Measurements from ENCODE around the gene MOB2. TPM values are rescaled to one million over a fixed set of nuclear protein-coding genes. Genes with fewer than 3 reads are reported as not detected.
A peak's percentile ranks its signal among the peaks of the same experiment; 100 is the strongest.

Gene MOB2
- total RNA-seq, 1 donor from 2014 or later: 22.6 TPM

DNA sequence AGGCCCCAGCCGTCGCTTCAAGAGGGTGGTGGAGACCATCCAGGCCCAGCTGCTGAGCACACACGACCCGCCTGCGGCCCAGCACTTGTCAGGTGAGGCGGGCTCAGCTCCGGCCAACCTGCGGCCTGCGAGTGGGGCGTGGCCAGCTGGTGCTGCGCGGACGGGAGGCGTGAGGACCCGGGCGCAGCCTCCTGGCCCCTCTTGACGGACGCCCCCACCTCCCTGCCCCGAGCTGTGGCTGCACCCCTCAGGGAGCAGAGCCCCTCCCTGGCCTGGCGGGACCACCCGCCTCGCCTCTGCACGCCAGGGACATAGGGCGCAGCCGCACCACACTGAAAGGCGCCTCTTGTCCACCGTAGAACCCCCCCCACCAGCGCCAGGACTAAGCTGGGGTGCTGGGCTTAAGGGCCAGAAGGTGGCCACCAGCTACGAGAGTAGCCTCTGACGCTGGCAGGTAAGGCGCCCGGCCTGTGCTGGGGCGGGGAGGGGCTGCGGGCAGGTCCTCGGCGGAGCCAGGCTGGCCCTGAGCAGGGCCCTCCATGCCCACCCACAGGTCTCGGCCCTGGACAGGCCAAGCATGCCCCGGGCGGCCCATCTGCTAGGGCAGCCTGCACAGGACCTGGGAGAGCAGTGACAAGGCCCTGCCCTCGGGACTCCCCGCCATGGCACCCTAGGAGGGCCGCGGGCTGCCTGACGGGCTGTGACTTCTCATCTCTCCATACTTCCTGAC is 29.8 kb downstream of the MOB2 start:
- Mint-ChIP-seq H3K27me3 (ENCODE audit: insufficient read depth) (no peaks in the 10 kb centered on the region), H3K4me1 (ENCODE audit: low read depth) (no peaks in the 10 kb centered on the region), H3K36me3 (ENCODE audit: low read depth) (no peaks in the 10 kb centered on the region), H3K9me3 (no peaks in the 10 kb centered on the region), H3K4me3 (no peak overlapping the region), H3K27ac (no peak overlapping the region)
- intact Hi-C loops (cut with micrococcal nuclease): no loop called here
- DNase-seq (ENCODE audit: low spot score): no peak

DNA sequence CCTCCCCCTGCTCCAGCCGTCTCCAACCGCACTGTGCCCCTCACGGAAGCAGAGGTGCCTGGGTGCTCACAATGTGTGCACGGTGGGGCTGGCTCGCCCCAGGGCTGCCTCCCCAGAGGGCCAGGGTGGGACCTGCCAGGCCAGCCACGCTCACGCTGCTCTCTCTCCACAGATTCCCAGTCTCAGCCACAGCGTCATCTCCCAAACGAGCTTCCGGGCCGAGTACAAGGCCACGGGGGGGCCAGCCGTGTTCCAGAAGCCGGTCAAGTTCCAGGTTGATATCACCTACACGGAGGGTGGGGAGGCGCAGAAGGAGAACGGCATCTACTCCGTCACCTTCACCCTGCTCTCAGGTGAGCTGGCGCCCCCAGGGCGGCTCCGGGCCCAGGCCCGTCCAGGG is 30.4 kb downstream of the MOB2 start:
- Mint-ChIP-seq H3K27me3 (ENCODE audit: insufficient read depth) (no peaks in the 10 kb centered on the region), H3K4me3 (no peak overlapping the region), H3K27ac (no peak overlapping the region), H3K9me3 (no peaks in the 10 kb centered on the region), H3K4me1 (ENCODE audit: low read depth) (no peaks in the 10 kb centered on the region), H3K36me3 (ENCODE audit: low read depth) (no peaks in the 10 kb centered on the region)
- intact Hi-C loops (cut with micrococcal nuclease): no loop called here
- DNase-seq (ENCODE audit: low spot score): no peak

DNA sequence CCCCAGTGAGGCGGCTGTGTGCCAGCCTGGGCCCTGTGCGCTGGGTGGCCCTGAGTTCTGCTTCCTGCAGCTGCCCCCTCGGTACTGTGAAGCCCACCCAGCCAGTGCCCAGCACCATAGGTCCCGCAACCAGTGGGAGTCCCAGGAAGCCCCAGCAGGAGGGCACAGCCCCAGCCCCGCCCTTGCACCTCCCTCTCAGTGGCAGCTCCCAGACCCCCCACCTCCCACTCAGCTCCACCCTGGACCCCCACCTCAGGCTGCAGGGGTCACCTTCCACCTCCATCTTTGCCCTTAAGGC is 30.9 kb downstream of the MOB2 start:
- H3K36me3 Mint-ChIP-seq (ENCODE audit: low read depth): no peaks in the 10 kb centered on the region
- no peak overlapping the region for H3K4me3 Mint-ChIP-seq
- H3K9me3 Mint-ChIP-seq: no peaks in the 10 kb centered on the region
- DNase-seq (ENCODE audit: low spot score): no peak
- no peaks in the 10 kb centered on the region for H3K4me1 Mint-ChIP-seq (ENCODE audit: low read depth)
- intact Hi-C loops (cut with micrococcal nuclease): no loop called here
- no peaks in the 10 kb centered on the region for H3K27me3 Mint-ChIP-seq (ENCODE audit: insufficient read depth)
- H3K27ac Mint-ChIP-seq: no peak overlapping the region

DNA sequence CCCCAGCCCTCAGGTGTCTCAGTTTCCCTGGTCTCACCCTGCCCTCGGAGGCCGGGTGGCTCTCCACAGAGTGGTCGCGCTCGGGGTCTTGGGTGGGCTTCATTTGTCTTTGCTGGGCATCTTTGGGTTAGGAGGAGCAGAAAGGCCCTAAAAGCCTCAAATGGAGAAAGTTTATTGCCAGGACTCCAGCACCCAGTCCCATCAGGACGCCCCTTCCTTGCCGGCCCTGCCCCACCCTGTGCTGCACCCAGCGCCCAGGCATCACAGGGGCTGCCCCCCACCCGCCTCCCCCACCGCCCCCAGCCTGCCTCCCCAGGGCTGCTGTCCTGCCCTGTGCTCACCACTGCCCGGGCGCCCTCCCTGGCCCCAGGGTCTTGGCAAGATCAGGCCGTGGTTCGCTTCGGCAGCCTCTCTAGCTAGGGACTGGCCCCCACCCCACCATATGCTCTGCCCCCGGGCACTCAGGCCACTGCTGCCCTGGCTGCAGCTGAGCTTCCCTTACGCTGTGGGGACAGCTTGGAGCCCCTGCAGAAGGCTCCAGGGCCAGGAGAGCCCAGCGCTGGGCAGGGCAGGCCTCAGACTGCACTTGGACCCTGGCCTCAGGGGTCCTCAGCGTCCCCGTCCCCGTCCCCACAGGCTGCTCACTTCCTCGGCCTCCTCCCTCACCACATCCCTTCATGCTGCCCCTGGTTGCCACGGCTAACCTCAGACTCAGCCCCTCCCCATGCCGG is 31.4 kb downstream of the MOB2 start:
- intact Hi-C loops (cut with micrococcal nuclease): no loop called here
- Mint-ChIP-seq H3K27ac (no peak overlapping the region), H3K4me1 (ENCODE audit: low read depth) (no peaks in the 10 kb centered on the region), H3K4me3 (no peak overlapping the region), H3K9me3 (no peaks in the 10 kb centered on the region), H3K27me3 (ENCODE audit: insufficient read depth) (no peaks in the 10 kb centered on the region), H3K36me3 (ENCODE audit: low read depth) (no peaks in the 10 kb centered on the region)
- no peak for DNase-seq (ENCODE audit: low spot score)

DNA sequence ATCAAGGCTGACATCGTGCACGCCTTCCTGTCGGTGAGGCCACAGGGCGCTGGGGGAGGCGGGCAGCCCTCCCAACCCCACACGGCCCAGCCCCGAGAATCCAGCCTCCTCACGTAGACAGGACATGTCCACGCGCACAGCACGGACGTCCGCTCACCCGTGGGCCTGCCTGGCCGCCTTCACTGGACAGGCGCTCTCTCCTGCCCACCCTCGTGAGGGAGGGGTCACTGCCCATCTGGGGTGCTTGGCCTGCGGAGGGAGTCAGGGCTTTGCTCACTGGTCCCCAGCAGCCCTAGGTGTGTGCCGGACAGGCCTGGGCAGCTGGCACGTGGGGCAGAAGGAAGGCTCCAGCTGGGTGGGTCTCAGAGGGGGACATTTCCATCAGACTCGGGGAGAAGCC is 32.0 kb downstream of the MOB2 start:
- Mint-ChIP-seq H3K4me3 (no peak overlapping the region), H3K27me3 (ENCODE audit: insufficient read depth) (no peaks in the 10 kb centered on the region), H3K9me3 (no peaks in the 10 kb centered on the region), H3K27ac (no peak overlapping the region), H3K4me1 (ENCODE audit: low read depth) (no peaks in the 10 kb centered on the region), H3K36me3 (ENCODE audit: low read depth) (no peaks in the 10 kb centered on the region)
- DNase-seq (ENCODE audit: low spot score): no peak
- intact Hi-C loops (cut with micrococcal nuclease): no loop called here

DNA sequence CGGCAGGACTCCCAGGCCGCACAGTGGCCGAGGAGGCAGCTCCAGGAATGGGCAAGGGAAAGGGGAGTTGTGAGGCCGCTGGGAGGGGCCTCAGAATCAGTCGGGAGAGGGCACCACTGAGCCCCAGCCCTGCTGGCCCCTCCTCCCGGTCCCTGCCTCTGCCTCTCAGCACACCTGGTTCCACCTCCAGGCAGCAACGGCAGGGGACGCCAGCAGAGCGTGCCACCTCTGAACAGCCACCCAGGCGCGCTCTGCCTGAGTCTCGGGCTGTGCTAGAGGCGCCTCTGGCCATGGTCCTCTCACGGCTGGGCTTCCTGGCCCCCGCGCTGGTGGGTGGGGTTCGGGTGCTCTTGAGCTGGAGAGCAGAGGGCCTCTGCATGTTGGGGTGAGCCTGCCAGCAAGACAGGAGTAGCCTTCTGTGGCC is 33.0 kb downstream of the MOB2 start:
- Mint-ChIP-seq H3K36me3 (ENCODE audit: low read depth) (no peaks in the 10 kb centered on the region), H3K4me3 (no peak overlapping the region), H3K27ac (no peak overlapping the region), H3K4me1 (ENCODE audit: low read depth) (no peaks in the 10 kb centered on the region), H3K9me3 (no peaks in the 10 kb centered on the region), H3K27me3 (ENCODE audit: insufficient read depth) (no peaks in the 10 kb centered on the region)
- intact Hi-C loops (cut with micrococcal nuclease): loop anchor here (1.0 kb wide), 1 partner anchor 121 kb away; no protein-coding TSS in a partner anchor
- DNase-seq (ENCODE audit: low spot score): peak; percentile 28

DNA sequence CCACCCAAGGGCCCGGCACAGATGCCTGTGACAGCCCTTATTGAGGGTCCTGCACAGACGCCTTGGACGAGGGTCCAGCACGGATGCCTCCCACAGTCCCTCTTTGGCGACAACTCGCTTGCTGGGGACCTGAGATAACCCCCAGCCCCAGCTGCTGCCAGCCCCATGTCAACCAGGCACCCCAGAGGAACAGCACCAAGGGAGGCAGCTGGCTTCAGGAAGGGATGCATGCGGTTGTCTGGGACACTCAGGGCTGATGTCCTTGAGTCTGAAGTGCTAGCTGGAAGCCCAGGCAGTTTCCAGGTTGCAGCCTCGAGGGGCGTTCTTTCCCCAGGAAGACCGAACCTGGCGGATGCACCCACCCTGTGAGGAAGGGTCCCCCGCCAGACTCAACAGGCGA is 33.8 kb downstream of the MOB2 start:
- no peaks in the 10 kb centered on the region for H3K9me3 Mint-ChIP-seq
- H3K4me1 Mint-ChIP-seq (ENCODE audit: low read depth): no peaks in the 10 kb centered on the region
- no peaks in the 10 kb centered on the region for H3K36me3 Mint-ChIP-seq (ENCODE audit: low read depth)
- H3K4me3 Mint-ChIP-seq: no peak overlapping the region
- DNase-seq (ENCODE audit: low spot score): no peak
- H3K27ac Mint-ChIP-seq: no peak overlapping the region
- H3K27me3 Mint-ChIP-seq (ENCODE audit: insufficient read depth): no peaks in the 10 kb centered on the region
- intact Hi-C loops (cut with micrococcal nuclease): loop anchor here (1.0 kb wide), 1 partner anchor 122 kb away; no protein-coding TSS in a partner anchor

DNA sequence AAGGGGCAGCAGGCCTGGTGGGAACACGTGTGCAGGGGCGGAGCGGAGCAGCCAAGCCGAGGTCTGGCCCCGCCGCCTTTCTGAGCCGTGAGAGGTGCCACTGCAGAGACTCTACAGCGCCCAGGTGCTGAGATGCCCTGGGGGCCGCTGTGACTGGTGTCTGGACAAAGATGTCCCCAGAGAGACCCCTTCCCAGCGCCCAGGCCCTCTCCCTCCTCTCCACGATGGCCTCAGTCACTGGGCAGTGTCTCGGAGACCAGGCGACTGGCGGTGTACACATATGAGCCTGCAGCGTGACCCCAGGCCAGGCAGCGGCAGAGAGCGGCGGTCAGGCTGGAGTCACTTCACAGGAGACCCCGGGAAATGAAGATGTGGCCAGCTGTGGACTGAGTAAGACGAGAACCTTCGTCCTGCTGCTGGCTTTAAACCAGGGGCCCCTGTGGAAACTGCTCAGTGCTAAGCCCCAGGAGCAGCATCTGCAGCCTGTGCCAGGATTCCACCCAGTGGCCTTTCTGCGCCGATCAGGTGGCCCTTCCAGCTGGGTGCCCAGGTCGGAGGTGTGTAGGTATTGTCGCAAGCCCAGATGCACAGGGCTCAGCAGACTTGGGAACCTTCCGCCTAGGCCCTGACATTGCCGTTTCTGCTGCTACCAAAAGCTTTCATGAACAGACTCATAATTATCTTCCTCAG is 34.7 kb downstream of the MOB2 start:
- Mint-ChIP-seq H3K27me3 (ENCODE audit: insufficient read depth) (no peaks in the 10 kb centered on the region), H3K4me3 (no peak overlapping the region), H3K9me3 (no peaks in the 10 kb centered on the region), H3K36me3 (ENCODE audit: low read depth) (no peaks in the 10 kb centered on the region), H3K4me1 (ENCODE audit: low read depth) (no peaks in the 10 kb centered on the region), H3K27ac (no peak overlapping the region)
- no peak for DNase-seq (ENCODE audit: low spot score)
- intact Hi-C loops (cut with micrococcal nuclease): no loop called here

DNA sequence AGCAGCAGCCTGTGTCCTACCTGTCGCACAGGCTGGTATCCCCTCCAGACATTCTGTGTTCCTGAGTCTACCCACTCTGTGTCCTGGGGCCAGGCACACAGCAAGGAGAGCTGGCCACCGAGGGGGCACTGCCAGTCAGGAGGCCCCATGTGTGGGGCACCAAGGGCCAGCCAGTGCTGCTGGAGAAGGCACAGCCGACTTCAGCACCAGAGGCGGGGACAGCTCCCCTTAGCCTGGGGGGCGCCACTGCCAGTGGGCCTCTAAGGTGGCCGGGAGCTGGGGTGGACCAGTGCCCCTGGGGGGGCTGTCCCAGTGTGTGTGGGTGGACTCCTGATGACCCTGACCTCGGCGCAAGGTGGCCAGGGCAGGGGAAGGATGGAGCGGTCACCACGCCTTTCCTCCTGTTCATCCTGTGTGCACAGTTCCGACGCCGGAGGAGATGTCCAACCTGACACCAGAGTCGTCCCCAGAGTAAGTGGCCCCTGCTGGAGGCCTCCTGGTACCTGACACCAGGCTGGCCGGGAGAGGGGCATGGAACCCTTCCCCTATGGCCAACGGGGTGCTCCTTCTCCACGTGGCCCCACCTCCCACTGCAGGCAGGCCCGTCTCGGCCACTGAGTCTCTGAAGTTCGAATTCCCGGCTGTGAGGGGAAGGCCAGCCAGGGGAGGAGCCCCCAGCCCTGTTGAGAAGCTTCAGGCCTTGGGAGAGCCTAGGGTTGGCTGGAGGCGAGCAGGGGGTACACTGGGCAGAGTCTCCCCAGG is 35.4 kb downstream of the MOB2 start:
- intact Hi-C loops (cut with micrococcal nuclease): no loop called here
- Mint-ChIP-seq H3K27ac (no peak overlapping the region), H3K9me3 (no peaks in the 10 kb centered on the region), H3K36me3 (ENCODE audit: low read depth) (no peaks in the 10 kb centered on the region), H3K27me3 (ENCODE audit: insufficient read depth) (no peaks in the 10 kb centered on the region), H3K4me1 (ENCODE audit: low read depth) (no peaks in the 10 kb centered on the region), H3K4me3 (no peak overlapping the region)
- no peak for DNase-seq (ENCODE audit: low spot score)

DNA sequence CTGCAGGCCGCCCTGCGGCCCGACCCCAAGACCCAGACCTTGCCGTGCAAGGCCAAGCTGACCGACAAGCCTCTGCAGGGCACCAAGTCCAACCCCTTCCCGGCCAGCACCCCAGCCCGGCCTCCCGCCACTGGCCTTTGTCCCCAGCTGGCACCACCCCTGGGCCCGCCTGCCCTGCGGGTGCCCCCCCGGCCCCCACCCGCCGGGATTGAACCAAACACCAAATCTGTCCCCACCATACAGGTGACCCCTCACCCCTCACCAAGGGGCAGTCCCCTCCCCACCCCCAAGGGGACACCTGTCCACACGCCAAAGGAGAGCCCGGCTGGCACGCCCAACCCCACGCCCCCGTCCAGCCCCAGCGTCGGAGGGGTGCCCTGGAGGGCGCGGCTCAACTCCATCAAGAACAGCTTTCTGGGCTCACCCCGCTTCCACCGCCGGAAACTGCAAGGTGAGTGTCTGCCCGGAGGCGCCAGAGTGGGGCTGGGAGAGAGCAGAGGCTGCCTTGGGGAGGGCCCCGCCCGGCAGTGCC is 36.2 kb downstream of the MOB2 start:
- DNase-seq (ENCODE audit: low spot score): no peak
- H3K4me3 Mint-ChIP-seq: no peak overlapping the region

DNA sequence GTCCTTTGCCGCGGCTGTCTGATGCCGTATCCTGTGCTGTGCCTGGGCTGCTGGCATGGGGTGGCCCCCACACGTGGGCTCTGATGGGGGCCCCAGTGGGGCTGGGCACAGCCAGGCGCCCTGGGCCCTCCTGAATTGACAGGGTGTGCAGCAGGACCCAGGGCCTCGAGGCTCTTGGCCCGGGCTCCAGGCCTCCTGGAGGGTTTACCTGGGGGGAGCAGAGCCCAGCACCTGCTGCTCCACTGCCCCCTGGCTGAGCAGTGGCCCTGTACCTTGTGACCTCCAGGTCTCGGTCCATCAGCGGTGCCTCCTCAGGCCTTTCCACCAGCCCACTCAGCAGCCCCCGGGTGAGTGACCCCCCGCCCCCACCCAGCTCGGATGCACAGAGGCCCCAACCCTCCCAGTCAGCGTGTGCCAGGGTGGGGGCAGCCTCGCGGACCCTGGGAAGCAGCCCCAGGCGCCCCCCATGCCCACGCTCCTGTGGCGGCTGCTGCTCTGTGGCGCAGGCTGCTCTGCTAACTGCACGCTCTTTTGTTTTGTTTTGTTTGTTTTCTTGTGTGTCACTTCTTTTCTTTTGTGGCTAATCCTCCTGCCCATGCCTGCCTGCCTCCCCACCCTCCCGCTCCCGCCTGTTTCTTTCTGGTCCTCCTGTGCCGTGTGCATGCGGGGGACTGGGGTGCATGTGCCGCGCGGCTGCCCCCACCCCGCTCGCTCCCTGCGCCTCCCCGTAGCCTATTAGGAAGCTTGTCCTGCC is 36.9 kb downstream of the MOB2 start:
- Mint-ChIP-seq H3K4me1 (ENCODE audit: low read depth) (no peaks in the 10 kb centered on the region), H3K36me3 (ENCODE audit: low read depth) (no peaks in the 10 kb centered on the region), H3K27me3 (ENCODE audit: insufficient read depth) (no peaks in the 10 kb centered on the region), H3K27ac (no peak overlapping the region), H3K9me3 (no peaks in the 10 kb centered on the region), H3K4me3 (no peak overlapping the region)
- intact Hi-C loops (cut with micrococcal nuclease): no loop called here
- no peak for DNase-seq (ENCODE audit: low spot score)

More for the DNA sequence above, 36.2 kb downstream of the MOB2 start:
- H3K27ac Mint-ChIP-seq: no peak overlapping the region
- intact Hi-C loops (cut with micrococcal nuclease): no loop called here
- H3K4me1 Mint-ChIP-seq (ENCODE audit: low read depth): no peaks in the 10 kb centered on the region
- no peaks in the 10 kb centered on the region for H3K9me3 Mint-ChIP-seq
- H3K36me3 Mint-ChIP-seq (ENCODE audit: low read depth): no peaks in the 10 kb centered on the region
- no peaks in the 10 kb centered on the region for H3K27me3 Mint-ChIP-seq (ENCODE audit: insufficient read depth)

DNA sequence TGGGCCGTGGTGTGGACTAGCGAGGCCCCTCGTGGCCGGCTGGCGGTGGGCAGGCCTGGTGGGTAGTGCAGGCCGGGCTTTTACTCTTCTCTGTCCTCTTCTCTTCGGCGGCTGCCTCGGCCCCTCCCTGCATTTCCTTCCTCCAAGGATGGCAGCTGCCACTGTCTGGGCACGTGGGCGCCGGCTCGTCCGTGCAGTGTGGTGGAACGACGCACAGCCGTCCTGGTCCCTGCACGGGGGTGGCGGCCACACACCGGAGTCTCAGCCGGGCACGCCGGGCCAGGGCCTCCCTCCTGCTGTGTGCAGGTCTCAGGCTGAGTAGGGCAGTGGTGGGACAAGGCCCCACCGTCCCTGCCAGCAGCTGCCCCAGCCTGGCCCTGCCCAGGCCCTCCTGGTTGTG is 37.7 kb downstream of the MOB2 start:
- Mint-ChIP-seq H3K27me3 (ENCODE audit: insufficient read depth) (no peaks in the 10 kb centered on the region), H3K9me3 (no peaks in the 10 kb centered on the region), H3K27ac (no peak overlapping the region), H3K4me1 (ENCODE audit: low read depth) (no peaks in the 10 kb centered on the region), H3K36me3 (ENCODE audit: low read depth) (no peaks in the 10 kb centered on the region), H3K4me3 (no peak overlapping the region)
- intact Hi-C loops (cut with micrococcal nuclease): no loop called here
- no peak for DNase-seq (ENCODE audit: low spot score)

Data from activated T-helper 1 cell treated with anti-CD3 and anti-CD28 coated beads, Interleukin-12 subunit alpha, Interleukin-12 subunit beta, Interleukin-2, Interleukin-4 antibody, amounts not matched to agents 30 ng/mL and 10 ng/mL and 1 ng/mL, durations not matched to agents 14 hours and 24 hours and 36 hours (primary cell).